Heart left ventricle (tissue), 13 donors: ENCODE data around the gene STK11.

Experiments
- CTCF ChIP-seq, 12 donors: fragments of 200-600 bp; sonication (generic) in 4 of 12; IDR thresholded peaks; one replicate each; pipeline versions ENCODE4 v1.5.0 to v1.8.0; 2018 to 2022; ENCODE audit warnings: antibody characterized with exemption in 12 of 12, mild to moderate bottlenecking in 5 of 12
- POLR2A ChIP-seq, 2 donors: fragments of 450-650 bp; IDR thresholded peaks; one replicate each; pipeline ENCODE4 v1.6.1; 2017; ENCODE audit warnings: antibody characterized with exemption in 2 of 2, mild to moderate bottlenecking in 2 of 2, moderate library complexity in 2 of 2
- donor health status: ischemic (EF 13 %, LVEDD 7.1; RV severe dilation, severe dysfunction).
- donor health status: DM: no; HTN: yes; CAD: no.
- donor health status: DM: no; HTN: no; CAD: no.
- donor health status: ischemic (EF 25% LVEDD 6.9; RV normal size, moderate dysfunction).
- donor health status: ischemic (EF 25% LVEDD 5.7; RV mildly dilated, moderate dysfunction).
- donor health status: ischemic (EF 35%, LVEDD 5.7; RV mildly dilated, moderate dysfunction).
- donor health status: nonischemic (EF 11% LVEDD 7.7; RV severe dilation, severe dysfunction).
- donor health status: DM: yes; HTN: yes; CAD: no.
- donor health status: PGD.
- donor health status: ischemic (EF 29% LVEDD 5.4; RV normal size, mild dysfunction).
- donor health status: nonischemic (EF 23%, LVEDD 6.1; RV moderate dilation, normal function).

GRCh38 chr19:1253514-1254080, 48.0 kb downstream of the STK11 start:
- TF ChIP-seq CTCF (IDR thresholded peaks at IDR 0.05) (no peak), POLR2A (IDR thresholded peaks at IDR 0.05) (peak in 1 of 2 donors; percentile 2)
